ENCODE measurements around the gene ZSCAN5B.
A peak's percentile ranks its signal among the peaks of the same experiment; 100 is the strongest.

The ZSCAN5B gene

GRCh38 chr19:56144376-56144775 is 53.2 kb downstream of the ZSCAN5B start:
- no peak for DNase-seq

- DNase-seq = no peak
These were observed 54.6 kb downstream of the ZSCAN5B start for GRCh38 chr19:56142897-56143434.

DNA sequence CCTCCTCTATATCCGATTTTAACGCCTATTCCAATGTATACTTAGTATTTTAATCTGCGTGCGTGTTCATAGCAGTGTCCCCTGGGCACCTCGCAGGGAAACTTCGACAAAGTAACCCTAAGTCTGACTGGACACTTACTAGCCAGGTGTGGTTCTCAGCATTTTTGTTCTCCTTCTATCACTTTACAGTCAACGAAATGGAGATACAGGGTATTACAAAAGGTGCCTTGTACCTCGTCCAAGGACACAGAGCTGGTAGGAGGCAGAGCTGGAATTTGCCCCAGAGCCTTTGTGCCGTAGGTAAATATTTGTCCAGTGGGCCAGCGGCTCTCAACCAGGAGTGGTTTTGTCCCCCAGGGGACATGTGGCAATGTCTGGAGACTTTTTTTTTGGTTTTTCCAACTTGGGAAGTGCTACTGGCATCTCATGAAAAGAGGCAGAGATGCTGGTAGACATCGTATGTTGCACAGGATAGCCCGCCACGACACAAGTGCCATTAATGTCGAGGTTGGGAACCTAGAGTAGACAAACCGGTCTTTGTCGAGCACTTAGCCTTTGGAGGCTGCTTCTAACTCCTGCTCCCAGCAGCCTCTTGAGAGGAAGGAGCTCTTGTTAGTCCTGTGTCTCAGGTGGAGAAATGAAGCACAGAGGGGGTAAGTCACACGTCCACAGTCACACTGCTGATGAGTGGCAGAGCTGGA is 55.3 kb downstream of the ZSCAN5B start:
- no peak for DNase-seq

DNA sequence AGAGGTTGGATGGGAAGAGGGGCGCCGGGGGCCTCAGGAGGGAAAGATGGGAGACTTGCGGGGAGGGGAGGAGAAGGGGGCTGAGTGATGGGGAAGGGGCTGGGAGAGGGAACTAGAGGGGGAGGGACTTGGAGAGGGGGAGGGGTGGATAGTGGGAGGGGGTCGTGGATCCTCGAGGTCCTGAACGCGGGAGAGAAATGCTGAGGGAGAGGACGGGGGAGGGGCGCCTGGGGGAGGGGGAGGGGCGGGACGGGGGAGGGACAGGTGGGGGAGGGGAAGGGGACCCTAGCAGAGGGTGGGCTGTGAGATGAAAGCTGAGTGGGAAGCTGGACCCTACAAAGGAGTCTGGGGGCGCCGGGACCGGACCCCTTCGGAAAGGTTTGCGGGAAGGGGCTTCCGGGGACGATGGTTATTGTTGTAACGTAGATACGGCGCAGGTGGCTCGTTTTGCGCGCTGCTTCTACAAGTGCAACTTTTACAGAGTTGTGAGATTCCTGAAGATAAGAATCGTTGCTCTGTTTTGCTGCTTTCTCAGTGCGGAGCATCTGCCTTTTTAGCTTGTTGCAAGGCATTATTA is 56.1 kb downstream of the ZSCAN5B start:
- DNase-seq = peak; percentile 23

GRCh38 chr19:56140583-56141416 is 56.8 kb downstream of the ZSCAN5B start, which contains the start of gene ZNF444:
TSS of gene ZNF444 (plus strand) at chr19:56141287. CDS start at chr19:56146912, 5,625 bp downstream.
- DNase-seq = peak; percentile 98

DNA sequence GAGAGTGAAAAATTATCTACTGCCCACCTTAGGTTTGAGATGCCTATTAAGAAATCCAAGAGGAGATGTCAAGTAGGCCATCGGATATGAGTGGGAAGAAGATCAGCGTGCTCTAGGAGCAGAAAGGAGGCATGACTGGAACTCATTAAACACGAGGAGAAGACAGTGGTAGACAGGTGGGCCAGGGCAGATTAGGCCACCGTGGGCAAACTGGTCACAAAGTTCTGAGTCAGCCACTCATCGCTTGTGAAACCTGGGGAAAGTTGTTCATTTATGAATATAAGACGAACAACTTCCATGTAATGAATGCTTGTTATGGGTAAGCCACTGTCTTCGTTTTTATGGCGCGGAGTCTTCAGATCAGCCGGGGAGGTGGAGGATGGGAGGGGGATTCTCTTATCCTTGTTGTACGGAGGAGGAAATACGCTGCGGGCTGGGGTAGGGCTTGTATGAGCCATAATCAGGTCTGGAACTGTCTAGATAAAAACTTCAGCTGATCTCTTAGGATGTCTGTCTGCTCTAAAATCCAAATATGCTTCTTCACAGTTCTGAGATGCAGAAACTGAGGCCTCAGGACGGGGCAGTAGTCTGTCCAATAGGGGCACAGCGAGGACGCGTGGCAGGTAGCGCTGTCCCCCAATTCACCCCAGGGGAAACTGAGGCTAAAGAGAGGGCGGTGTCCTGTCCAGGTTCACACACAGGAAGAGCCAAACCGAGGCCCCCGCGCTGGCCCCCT is 57.6 kb downstream of the ZSCAN5B start:
- no peak for DNase-seq
